Astrocyte (in vitro differentiated cells and primary cell): ENCODE results near the gene TSPEAR. TPM values are rescaled to one million over a fixed set of nuclear protein-coding genes. Genes with fewer than 3 reads are reported as not detected.

Experiments used
- DNase-seq: peaks from one replicate; pipeline ENCODE4 v3.0.0-alpha.2; 2010; ENCODE audit warnings: low read depth
- FAIRE-seq: peaks from 2 replicates; lab custom pipeline; 2011; peaks lifted over from hg19 to GRCh38; lab: Jason Lieb, UNC
- H2AFZ ChIP-seq: 2 replicates; pipeline ENCODE4 v1.6.0; 2012; ENCODE audit warnings: low read depth, low read length, inconsistent platforms
- H3K27ac ChIP-seq: 2 replicates; pipeline ENCODE4 v1.5.1; 2011; ENCODE audit warnings: low read depth, low read length, inconsistent platforms
- H3K27me3 ChIP-seq: 2 replicates; pipeline ENCODE4 v1.6.0; 2011; ENCODE audit warnings: low read length, inconsistent platforms; ENCODE audit not compliant: insufficient read depth
- H3K36me3 ChIP-seq: 2 replicates; pipeline ENCODE4 v1.5.1; 2011; ENCODE audit warnings: low read length, inconsistent platforms; ENCODE audit not compliant: insufficient read depth
- H3K4me1 ChIP-seq: 2 replicates; pipeline ENCODE4 v1.5.1; 2011; ENCODE audit warnings: low read length, inconsistent platforms; ENCODE audit not compliant: insufficient read depth
- H3K4me2 ChIP-seq: 2 replicates; pipeline ENCODE4 v1.6.0; 2012; ENCODE audit warnings: low read length, inconsistent platforms
- H3K4me3 ChIP-seq: 2 replicates; pipeline ENCODE4 v1.5.1; 2011; ENCODE audit warnings: low read depth, mild to moderate bottlenecking, low read length, inconsistent platforms; ENCODE audit not compliant: insufficient read depth
- H3K79me2 ChIP-seq: 2 replicates; pipeline ENCODE4 v1.6.0; 2012; ENCODE audit warnings: mild to moderate bottlenecking, low read length, inconsistent platforms; ENCODE audit not compliant: insufficient read depth
- H3K9ac ChIP-seq: 2 replicates; pipeline ENCODE4 v1.6.0; 2012; ENCODE audit warnings: mild to moderate bottlenecking, low read length, inconsistent platforms
- H3K9me3 ChIP-seq: 2 replicates; pipeline ENCODE4 v1.5.1; 2012; ENCODE audit warnings: low read depth, mild to moderate bottlenecking, low read length, inconsistent platforms; ENCODE audit not compliant: insufficient read depth
- H4K20me1 ChIP-seq: 2 replicates; pipeline ENCODE4 v1.6.0; 2012; ENCODE audit warnings: low read length, inconsistent platforms; ENCODE audit not compliant: insufficient read depth
- H3K27ac Mint-ChIP-seq: one replicate; pipeline ENCODE4 v1.8.0; 2021; ENCODE audit warnings: mild to moderate bottlenecking, mixed read lengths; ENCODE audit not compliant: unreplicated experiment
- H3K27me3 Mint-ChIP-seq: one replicate; pipeline ENCODE4 v1.8.0; 2021; ENCODE audit warnings: low read depth, mixed read lengths; ENCODE audit not compliant: unreplicated experiment
- H3K36me3 Mint-ChIP-seq: one replicate; pipeline ENCODE4 v1.8.0; 2021; ENCODE audit warnings: low read depth, mixed read lengths; ENCODE audit not compliant: unreplicated experiment
- H3K4me1 Mint-ChIP-seq: one replicate; pipeline ENCODE4 v1.8.0; 2021; ENCODE audit warnings: low read depth, mixed read lengths; ENCODE audit not compliant: unreplicated experiment
- H3K4me3 Mint-ChIP-seq: one replicate; pipeline ENCODE4 v1.8.0; 2021; ENCODE audit warnings: mild to moderate bottlenecking, moderate library complexity, mixed read lengths; ENCODE audit not compliant: unreplicated experiment
- H3K9me3 Mint-ChIP-seq: one replicate; pipeline ENCODE4 v1.8.0; 2021; ENCODE audit warnings: mild to moderate bottlenecking, mixed read lengths; ENCODE audit not compliant: unreplicated experiment
- CTCF ChIP-seq: IDR thresholded peaks from 2 replicates; pipeline ENCODE4 v1.5.1; 2011; ENCODE audit warnings: low read depth, mild to moderate bottlenecking, inconsistent platforms, low read length, moderate library complexity; ENCODE audit not compliant: insufficient read depth
- EZH2 ChIP-seq: IDR thresholded peaks from 2 replicates; pipeline ENCODE4 v1.6.1; 2012; ENCODE audit warnings: mild to moderate bottlenecking, low read length, inconsistent platforms; ENCODE audit not compliant: insufficient read depth
- total RNA-seq: library from RNA; stranded (reverse); gene quantifications from 2 replicates; pipeline ENCODE4 v1.2.1, GENCODE V29; 2021

Gene TSPEAR
- total RNA-seq, 1 donor from 2014 or later: not detected

- H3K79me2 ChIP-seq: no peaks in the 10 kb centered on the region
- no peak overlapping the region for H3K4me2 ChIP-seq
- H3K36me3 ChIP-seq: no peaks in the 10 kb centered on the region
- no peaks in the 10 kb centered on the region for H3K36me3 Mint-ChIP-seq
- H3K4me1 ChIP-seq: no peaks in the 10 kb centered on the region
- peaks cover 3% of the 10 kb centered on the region for H3K9me3 ChIP-seq
- H3K27me3 ChIP-seq: no peaks in the 10 kb centered on the region
- H3K4me1 Mint-ChIP-seq: no peaks in the 10 kb centered on the region
- no peak overlapping the region for H3K27ac Mint-ChIP-seq
- no peak overlapping the region for H3K4me3 Mint-ChIP-seq
- H3K27me3 Mint-ChIP-seq: peaks cover 19% of the 10 kb centered on the region
- FAIRE-seq: no peak
- peaks cover 25% of the 10 kb centered on the region for H3K9me3 Mint-ChIP-seq
- DNase-seq: no peak
- H3K4me3 ChIP-seq: no peak overlapping the region
- no peak overlapping the region for H3K27ac ChIP-seq
- no peak overlapping the region for H3K9ac ChIP-seq
- H2AFZ ChIP-seq: no peak overlapping the region
- TF ChIP-seq CTCF: no peak
- TF ChIP-seq EZH2: no peak
- H4K20me1 ChIP-seq: no peaks in the 10 kb centered on the region
Measured at GRCh38 chr21:44617071-44617501, 94.3 kb downstream of the TSPEAR start.

- no peak overlapping the region for H3K9ac ChIP-seq
- H3K79me2 ChIP-seq: no peaks in the 10 kb centered on the region
- H3K27me3 ChIP-seq: no peaks in the 10 kb centered on the region
- no peaks in the 10 kb centered on the region for H3K36me3 ChIP-seq
- H3K4me2 ChIP-seq: no peak overlapping the region
- Mint-ChIP-seq H3K36me3 (no peaks in the 10 kb centered on the region), H3K4me3 (no peak overlapping the region), H3K9me3 (peaks cover 27% of the 10 kb centered on the region), H3K4me1 (no peaks in the 10 kb centered on the region), H3K27me3 (peaks cover 19% of the 10 kb centered on the region), H3K27ac (no peak overlapping the region)
- no peaks in the 10 kb centered on the region for H3K4me1 ChIP-seq
- DNase-seq: no peak
- no peak overlapping the region for H2AFZ ChIP-seq
- no peak overlapping the region for H3K4me3 ChIP-seq
- TF ChIP-seq CTCF (no peak), EZH2 (no peak)
- no peaks in the 10 kb centered on the region for H4K20me1 ChIP-seq
- no peak overlapping the region for H3K27ac ChIP-seq
- FAIRE-seq: no peak
- peaks cover 9% of the 10 kb centered on the region for H3K9me3 ChIP-seq
Measured at GRCh38 chr21:44616591-44616926, 94.8 kb downstream of the TSPEAR start.

GRCh38 chr21:44615911-44616590 is 95.3 kb downstream of the TSPEAR start:
- H3K9me3 ChIP-seq: peaks cover 9% of the 10 kb centered on the region
- H3K4me3 Mint-ChIP-seq: no peak overlapping the region
- H3K27me3 Mint-ChIP-seq: peaks cover 19% of the 10 kb centered on the region
- no peaks in the 10 kb centered on the region for H3K36me3 ChIP-seq
- H4K20me1 ChIP-seq: no peaks in the 10 kb centered on the region
- no peak for TF ChIP-seq CTCF
- no peak for TF ChIP-seq EZH2
- peaks cover 32% of the 10 kb centered on the region for H3K9me3 Mint-ChIP-seq
- no peak overlapping the region for H3K27ac ChIP-seq
- no peaks in the 10 kb centered on the region for H3K4me1 Mint-ChIP-seq
- FAIRE-seq: no peak
- H3K4me3 ChIP-seq: no peak overlapping the region
- H3K27ac Mint-ChIP-seq: no peak overlapping the region
- no peak overlapping the region for H2AFZ ChIP-seq
- no peaks in the 10 kb centered on the region for H3K79me2 ChIP-seq
- no peaks in the 10 kb centered on the region for H3K27me3 ChIP-seq
- peaks cover under 1% of the 10 kb centered on the region for H3K36me3 Mint-ChIP-seq
- no peak overlapping the region for H3K4me2 ChIP-seq
- H3K9ac ChIP-seq: no peak overlapping the region
- DNase-seq: no peak
- H3K4me1 ChIP-seq: no peaks in the 10 kb centered on the region
